Mesothelial cell of epicardium (in vitro differentiated cells): ENCODE data around the gene MFN2. TPM values are rescaled to one million over a fixed set of nuclear protein-coding genes. Genes with fewer than 3 reads are reported as not detected.

Source experiments
- DNase-seq, 2 experiments: peaks; one replicate each; pipeline ENCODE4 v3.0.0; 2021; ENCODE audit warnings: low spot score in 2 of 2; ENCODE audit not compliant: unreplicated experiment in 2 of 2
- H3K27ac Mint-ChIP-seq: 2 replicates; pipeline ENCODE4 v1.8.0; 2021; ENCODE audit warnings: mixed read lengths
- H3K27me3 Mint-ChIP-seq: 2 replicates; pipeline ENCODE4 v1.8.0; 2021; ENCODE audit warnings: low read depth, mixed read lengths
- H3K36me3 Mint-ChIP-seq: 2 replicates; pipeline ENCODE4 v1.8.0; 2021; ENCODE audit warnings: mixed read lengths
- H3K4me1 Mint-ChIP-seq: 2 replicates; pipeline ENCODE4 v1.8.0; 2021; ENCODE audit warnings: mixed read lengths
- H3K4me3 Mint-ChIP-seq: 2 replicates; pipeline ENCODE4 v1.8.0; 2021; ENCODE audit warnings: mild to moderate bottlenecking, moderate library complexity, mixed read lengths
- H3K9me3 Mint-ChIP-seq: 2 replicates; pipeline ENCODE4 v1.8.0; 2021; ENCODE audit warnings: mixed read lengths
- CTCF ChIP-seq: fragments of 200-600 bp; sonication (generic); IDR thresholded peaks from one replicate; pipeline ENCODE4 v1.5.0; 2021; ENCODE audit warnings: antibody characterized with exemption; ENCODE audit not compliant: unreplicated experiment
- total RNA-seq: library from RNA; stranded (reverse); gene quantifications from 3 replicates; pipeline ENCODE4 v1.2.1, GENCODE V29; 2021

Gene MFN2
- total RNA-seq, 1 donor from 2014 or later, result 53.7 TPM

- H3K27ac Mint-ChIP-seq, result peak overlapping the region; percentile 45
- DNase-seq, result no peak
- H3K4me3 Mint-ChIP-seq, result no peak overlapping the region
- no peak for TF ChIP-seq CTCF
- peaks cover 4% of the 10 kb centered on the region for H3K4me1 Mint-ChIP-seq
- H3K36me3 Mint-ChIP-seq, result peaks cover 17% of the 10 kb centered on the region
- H3K27me3 Mint-ChIP-seq, result no peaks in the 10 kb centered on the region
- H3K9me3 Mint-ChIP-seq, result no peaks in the 10 kb centered on the region
Observed at GRCh38 chr1:12015001-12015491, 34.8 kb downstream of the MFN2 start.

- Mint-ChIP-seq H3K9me3 (no peaks in the 10 kb centered on the region), H3K4me3 (no peak overlapping the region), H3K27me3 (no peaks in the 10 kb centered on the region), H3K27ac (no peak overlapping the region), H3K4me1 (peaks cover 4% of the 10 kb centered on the region), H3K36me3 (peaks cover 14% of the 10 kb centered on the region)
- no peak for DNase-seq
- no peak for TF ChIP-seq CTCF
Observed at GRCh38 chr1:12015499-12015898, 35.3 kb downstream of the MFN2 start.

- no peak overlapping the region for H3K4me3 Mint-ChIP-seq
Observed at GRCh38 chr1:12016182-12016581, 35.9 kb downstream of the MFN2 start.

GRCh38 chr1:12019858-12020509 lies 39.7 kb downstream of the MFN2 start:
- TF ChIP-seq CTCF, result no peak
- Mint-ChIP-seq H3K36me3 (peaks cover 9% of the 10 kb centered on the region), H3K27me3 (no peaks in the 10 kb centered on the region), H3K4me3 (peak overlapping the region; percentile 83), H3K27ac (peak overlapping the region; percentile 90), H3K9me3 (no peaks in the 10 kb centered on the region), H3K4me1 (peaks cover 4% of the 10 kb centered on the region)
- DNase-seq, result no peak

More at GRCh38 chr1:12016182-12016581, 35.9 kb downstream of the MFN2 start:
- Mint-ChIP-seq H3K27me3 (no peaks in the 10 kb centered on the region), H3K9me3 (no peaks in the 10 kb centered on the region), H3K36me3 (peaks cover 10% of the 10 kb centered on the region), H3K4me1 (peaks cover 4% of the 10 kb centered on the region), H3K27ac (no peak overlapping the region)
- no peak for TF ChIP-seq CTCF
- no peak for DNase-seq

- Mint-ChIP-seq H3K4me1 (peaks cover 4% of the 10 kb centered on the region), H3K27ac (no peak overlapping the region), H3K4me3 (no peak overlapping the region), H3K36me3 (peaks cover 18% of the 10 kb centered on the region), H3K27me3 (no peaks in the 10 kb centered on the region), H3K9me3 (no peaks in the 10 kb centered on the region)
- no peak for DNase-seq
- no peak for TF ChIP-seq CTCF
Observed at GRCh38 chr1:12021616-12022015, 41.4 kb downstream of the MFN2 start.
